ENCODE data around the gene ALG12. TPM values are rescaled to one million over a fixed set of nuclear protein-coding genes. Genes with fewer than 3 reads are reported as not detected.

Gene ALG12
- total and polyA plus RNA-seq, 2 of the 13 experiments (the other 11 are each of a cell fraction or from before 2014, with no cell fraction given), result 7.8 to 15.8 TPM

- H3K36me3 ChIP-seq (replicated peaks in 1 of 2; ENCODE audit: control insufficient read depth in 1 of 2, insufficient read depth in 2 of 2, low read length in 2 of 2), result peaks cover 9 to 23% of the 10 kb centered on the region in 2 experiments
- CTCF ChIA-PET (ENCODE audit: low intra/inter-chr PET ratio, low total read pairs), result no interaction called here
- H4K20me1 ChIP-seq (ENCODE audit: insufficient read depth, low read length), result peaks cover 37% of the 10 kb centered on the region
- POLR2A ChIA-PET, result interaction anchor here (1.8 to 16.4 kb wide), 6 partner anchors 10 to 31 kb away, joined by 10 to 722 read pairs (median 25); partner anchors contain the start of gene PIM3
- intact Hi-C loops (cut with micrococcal nuclease; ENCODE audit: unreplicated experiment), result no loop called here
- H2AFZ ChIP-seq (ENCODE audit: low read length), result no peak overlapping the region
- peaks cover 75% of the 10 kb centered on the region for H3K4me1 ChIP-seq (ENCODE audit: insufficient read depth, low read length)
- peaks cover 36% of the 10 kb centered on the region for H3K79me2 ChIP-seq (ENCODE audit: insufficient read depth, low read length)
- H3K9ac ChIP-seq (ENCODE audit: insufficient read depth, low read depth, low read length), result peak overlapping the region; percentile 93
- peak overlapping the region; percentile 97 to 99 (median 97) for H3K4me3 ChIP-seq (replicated peaks in 1 of 3; ENCODE audit: insufficient read depth in 1 of 3, low read depth in 2 of 3, low read length in 3 of 3)
- ATAC-seq (no peak), DNase-seq (ENCODE audit: low spot score) (no peak), FAIRE-seq (no peak)
- no peaks in the 10 kb centered on the region; a peak in 1 of 5 replicates for H3K27me3 ChIP-seq (ENCODE audit: control insufficient read depth in 1 of 2, insufficient read depth in 2 of 2, low read length in 2 of 2)
- in situ Hi-C loops (cut with HindIII; ENCODE audit: extremely low pct_ligation_motif_present, low pct_unique_long_range_greater_than_20kb), result no loop called here
- H3K4me2 ChIP-seq (ENCODE audit: low read depth, low read length), result peak overlapping the region; percentile 67
- H3K9me3 ChIP-seq (ENCODE audit: low read length), result no peaks in the 10 kb centered on the region
- no TSS peak for BruUV-seq (replicated peaks)
- H3K27ac ChIP-seq (ENCODE audit: extremely low read length, insufficient read depth, low read length), result peak overlapping the region; percentile 64
- no CpG with 5 or more reads among the region's 49 CpGs for WGBS (ENCODE audit: low lambda C conversion rate)
- TF ChIP-seq ZNF749 (CRISPR knock-in tag; IDR thresholded peaks at IDR 0.05; ENCODE audit: borderline replicate concordance), result no peak
- TF ChIP-seq SKIL (CRISPR knock-in tag; IDR thresholded peaks at IDR 0.05; ENCODE audit: borderline replicate concordance), result 0 out of 2 replicates have a peak, but pooled peaks have one; percentile 22
- TF ChIP-seq RERE (CRISPR knock-in tag; IDR thresholded peaks at IDR 0.05; ENCODE audit: low read depth), result no peak
- TF ChIP-seq SATB2 (CRISPR knock-in tag; IDR thresholded peaks at IDR 0.05), result no peak
- TF ChIP-seq ATF7 (IDR thresholded peaks at IDR 0.05), result no peak
- no peak for TF ChIP-seq ATF7 (CRISPR knock-in tag; IDR thresholded peaks at IDR 0.05)
- no peak for TF ChIP-seq MLLT10 (CRISPR knock-in tag; IDR thresholded peaks at IDR 0.05)
- 0 out of 2 replicates have a peak, but pooled peaks have one; percentile 38 for TF ChIP-seq ZNF891 (CRISPR knock-in tag; IDR thresholded peaks at IDR 0.05)
- no peak; the same call in 1 of the 2 replicates for TF ChIP-seq ZBTB20 (CRISPR knock-in tag; IDR thresholded peaks at IDR 0.05; ENCODE audit: borderline replicate concordance, low read depth)
- TF ChIP-seq HMG20B (CRISPR knock-in tag; conservative IDR thresholded peaks at IDR 0.05), result no peak
- no peak for TF ChIP-seq SIX4 (CRISPR knock-in tag; IDR thresholded peaks at IDR 0.05)
- TF ChIP-seq CBX2 (IDR thresholded peaks at IDR 0.05; ENCODE audit: low read depth, low read length), result no peak
- TF ChIP-seq CBX2 (CRISPR knock-in tag; IDR thresholded peaks at IDR 0.05; ENCODE audit: low read depth), result no peak
- peak; percentile 30 for TF ChIP-seq TAF1 (CRISPR knock-in tag; IDR thresholded peaks at IDR 0.05)
- no peak for TF ChIP-seq ZKSCAN1 (IDR thresholded peaks at IDR 0.05; ENCODE audit: low read length)
- TF ChIP-seq ZNF224 (CRISPR knock-in tag; IDR thresholded peaks at IDR 0.05), result 0 out of 2 replicates have a peak, but pooled peaks have one; percentile 72
- TF ChIP-seq SAP130 (CRISPR knock-in tag; IDR thresholded peaks at IDR 0.05; ENCODE audit: low read depth), result peak; percentile 33
- TF ChIP-seq GFI1 (CRISPR knock-in tag; IDR thresholded peaks at IDR 0.05; ENCODE audit: borderline replicate concordance), result no peak
- peak; percentile 41; the same call in 1 of the 2 replicates for TF ChIP-seq ZNF329 (CRISPR knock-in tag; IDR thresholded peaks at IDR 0.05; ENCODE audit: low read depth)
- no peak for TF ChIP-seq ZNF292 (CRISPR knock-in tag; IDR thresholded peaks at IDR 0.05; ENCODE audit: borderline replicate concordance, low read depth)
Observed at GRCh38 chr22:49961601-49962011, 43.4 kb upstream of the ALG12 start.
